ENCODE measurements around the gene VIPR1.

VIPR1 gene

GRCh38 chr3:42581400-42581708 is 78.9 kb downstream of the VIPR1 start:
- no peak for TF ChIP-seq CTCF (IDR thresholded peaks at IDR 0.05; ENCODE audit: low read depth, low read length)
- peak overlapping the region; percentile 75 for H3K4me3 ChIP-seq (ENCODE audit: low read depth, low read length)

GRCh38 chr3:42581709-42582473 is 79.4 kb downstream of the VIPR1 start, which contains the start of gene SEC22C:
Gene SEC22C, minus strand, starts transcription at chr3:42581967. Its CDS starts 12,921 bp downstream, at chr3:42569046.
- peak within 1 kb of the TSS; percentile 75 for H3K4me3 ChIP-seq (ENCODE audit: low read depth, low read length)
- no peak for TF ChIP-seq CTCF (IDR thresholded peaks at IDR 0.05; ENCODE audit: low read depth, low read length)

- peak overlapping the region; percentile 75 for H3K4me3 ChIP-seq (ENCODE audit: low read depth, low read length)
- no peak for TF ChIP-seq CTCF (IDR thresholded peaks at IDR 0.05; ENCODE audit: low read depth, low read length)
Measured at GRCh38 chr3:42582474-42583070, 80.1 kb downstream of the VIPR1 start.

Data from WI38 (cell line).